ENCODE data around the gene TNNC1.

DNA sequence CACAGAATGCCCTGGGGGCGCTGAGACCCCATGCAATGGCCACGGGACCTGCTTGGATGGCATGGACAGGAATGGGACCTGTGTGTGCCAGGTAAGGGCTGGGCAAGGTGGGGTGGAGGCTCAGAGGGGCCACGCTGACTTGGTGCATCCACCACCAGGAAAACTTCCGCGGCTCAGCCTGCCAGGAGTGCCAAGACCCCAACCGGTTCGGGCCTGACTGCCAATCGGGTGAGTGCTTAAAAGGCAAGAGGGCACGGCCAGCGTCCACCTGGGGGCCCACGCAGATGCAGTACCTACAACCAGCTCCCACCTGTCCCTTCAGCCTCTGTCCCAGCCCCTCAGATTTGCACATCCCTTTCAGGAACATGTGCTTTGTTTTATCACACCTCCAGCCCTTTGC lies 48.2 kb upstream of the TNNC1 start:
- TF ChIP-seq, protein P1, sequence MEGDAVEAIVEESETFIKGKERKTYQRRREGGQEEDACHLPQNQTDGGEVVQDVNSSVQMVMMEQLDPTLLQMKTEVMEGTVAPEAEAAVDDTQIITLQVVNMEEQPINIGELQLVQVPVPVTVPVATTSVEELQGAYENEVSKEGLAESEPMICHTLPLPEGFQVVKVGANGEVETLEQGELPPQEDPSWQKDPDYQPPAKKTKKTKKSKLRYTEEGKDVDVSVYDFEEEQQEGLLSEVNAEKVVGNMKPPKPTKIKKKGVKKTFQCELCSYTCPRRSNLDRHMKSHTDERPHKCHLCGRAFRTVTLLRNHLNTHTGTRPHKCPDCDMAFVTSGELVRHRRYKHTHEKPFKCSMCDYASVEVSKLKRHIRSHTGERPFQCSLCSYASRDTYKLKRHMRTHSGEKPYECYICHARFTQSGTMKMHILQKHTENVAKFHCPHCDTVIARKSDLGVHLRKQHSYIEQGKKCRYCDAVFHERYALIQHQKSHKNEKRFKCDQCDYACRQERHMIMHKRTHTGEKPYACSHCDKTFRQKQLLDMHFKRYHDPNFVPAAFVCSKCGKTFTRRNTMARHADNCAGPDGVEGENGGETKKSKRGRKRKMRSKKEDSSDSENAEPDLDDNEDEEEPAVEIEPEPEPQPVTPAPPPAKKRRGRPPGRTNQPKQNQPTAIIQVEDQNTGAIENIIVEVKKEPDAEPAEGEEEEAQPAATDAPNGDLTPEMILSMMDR (IDR thresholded peaks at IDR 0.05), result no peak
- TF ChIP-seq POLR2A (IDR thresholded peaks at IDR 0.05), result no peak

Data from adrenal gland (tissue), 5 donors.